GM18870 (cell line): ENCODE results near the gene TMEM154.

Source experiments
- ATAC-seq: cut with Tn5 transposase; IDR thresholded peaks from one replicate; pipeline ENCODE4 v1.9.1; 2021; ENCODE audit warnings: moderate library complexity; ENCODE audit not compliant: unreplicated experiment

The TMEM154 gene

GRCh38 chr4:152679414-152680281 is at the start of gene TMEM154:
TSS of gene TMEM154 (minus strand) at chr4:152679997. CDS start at chr4:152679933, 64 bp downstream.
- ATAC-seq, result peak; percentile 65

- no peak for ATAC-seq
These were observed 49.7 kb upstream of the TMEM154 start for GRCh38 chr4:152729466-152729865.

- no peak for ATAC-seq
These were observed 48.5 kb upstream of the TMEM154 start for GRCh38 chr4:152728343-152728742.

GRCh38 chr4:152727784-152728183 is 48.0 kb upstream of the TMEM154 start:
- ATAC-seq, result no peak

GRCh38 chr4:152724494-152724893 is 44.7 kb upstream of the TMEM154 start:
- no peak for ATAC-seq

- no peak for ATAC-seq
These were observed 43.4 kb upstream of the TMEM154 start for GRCh38 chr4:152723236-152723635.

- ATAC-seq, result no peak
These were observed 40.2 kb upstream of the TMEM154 start for GRCh38 chr4:152719801-152720556.

- no peak for ATAC-seq
These were observed 39.5 kb upstream of the TMEM154 start for GRCh38 chr4:152719291-152719690.

GRCh38 chr4:152715076-152715475 is 35.3 kb upstream of the TMEM154 start:
- ATAC-seq, result no peak

GRCh38 chr4:152713951-152714705 is 34.3 kb upstream of the TMEM154 start:
- no peak for ATAC-seq

GRCh38 chr4:152709675-152710438 is 30.1 kb upstream of the TMEM154 start:
- no peak for ATAC-seq

- ATAC-seq, result no peak
These were observed 29.0 kb upstream of the TMEM154 start for GRCh38 chr4:152708796-152709195.

- ATAC-seq, result no peak
These were observed 28.6 kb upstream of the TMEM154 start for GRCh38 chr4:152708361-152708760.

GRCh38 chr4:152707632-152708031 is 27.8 kb upstream of the TMEM154 start:
- no peak for ATAC-seq

- ATAC-seq, result no peak
These were observed 26.1 kb upstream of the TMEM154 start for GRCh38 chr4:152705903-152706302.

- ATAC-seq, result no peak
These were observed 25.0 kb upstream of the TMEM154 start for GRCh38 chr4:152704788-152705187.

- no peak for ATAC-seq
These were observed 20.4 kb upstream of the TMEM154 start for GRCh38 chr4:152700151-152700550.

GRCh38 chr4:152699313-152699712 is 19.5 kb upstream of the TMEM154 start:
- ATAC-seq, result no peak

- ATAC-seq, result no peak
These were observed 18.3 kb upstream of the TMEM154 start for GRCh38 chr4:152698089-152698499.

GRCh38 chr4:152697284-152698088 is 17.7 kb upstream of the TMEM154 start:
- ATAC-seq, result no peak
